ENCODE results near the gene AIRE.

DNA sequence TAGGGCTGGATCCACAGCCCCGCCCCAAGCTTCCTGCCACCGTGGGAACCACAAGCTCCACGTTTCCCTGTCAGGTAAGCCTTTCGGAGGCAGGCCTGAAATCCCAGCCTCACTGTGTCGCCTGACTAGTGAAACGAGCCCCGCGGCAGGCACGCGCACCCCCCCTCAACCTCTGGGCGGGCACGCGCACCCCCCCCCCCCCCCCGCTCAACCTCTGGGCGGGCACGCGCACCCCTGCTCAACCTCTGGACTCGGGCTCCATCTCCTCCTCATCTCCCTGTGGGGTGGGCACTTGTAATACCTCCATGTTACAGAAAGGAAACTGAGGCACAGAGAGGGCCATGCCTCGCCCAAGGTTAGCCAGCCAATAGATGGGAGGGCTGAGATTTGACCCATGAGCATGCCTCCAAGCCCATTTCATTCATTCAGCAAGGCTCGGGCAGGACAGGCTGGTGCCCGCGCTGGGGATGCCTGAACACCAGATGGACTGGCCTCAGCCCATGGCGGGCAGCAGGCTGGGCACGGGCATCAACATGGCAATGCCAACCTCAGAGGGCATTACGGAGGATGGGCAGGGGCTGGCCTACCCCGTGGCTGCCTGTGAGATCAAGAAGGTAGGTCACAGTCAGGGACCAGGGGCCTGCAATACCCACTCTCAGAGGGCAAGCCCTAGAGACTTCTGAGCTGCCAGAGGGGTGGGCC, 48.8 kb downstream of the AIRE start:
- TF ChIP-seq, protein P1, sequence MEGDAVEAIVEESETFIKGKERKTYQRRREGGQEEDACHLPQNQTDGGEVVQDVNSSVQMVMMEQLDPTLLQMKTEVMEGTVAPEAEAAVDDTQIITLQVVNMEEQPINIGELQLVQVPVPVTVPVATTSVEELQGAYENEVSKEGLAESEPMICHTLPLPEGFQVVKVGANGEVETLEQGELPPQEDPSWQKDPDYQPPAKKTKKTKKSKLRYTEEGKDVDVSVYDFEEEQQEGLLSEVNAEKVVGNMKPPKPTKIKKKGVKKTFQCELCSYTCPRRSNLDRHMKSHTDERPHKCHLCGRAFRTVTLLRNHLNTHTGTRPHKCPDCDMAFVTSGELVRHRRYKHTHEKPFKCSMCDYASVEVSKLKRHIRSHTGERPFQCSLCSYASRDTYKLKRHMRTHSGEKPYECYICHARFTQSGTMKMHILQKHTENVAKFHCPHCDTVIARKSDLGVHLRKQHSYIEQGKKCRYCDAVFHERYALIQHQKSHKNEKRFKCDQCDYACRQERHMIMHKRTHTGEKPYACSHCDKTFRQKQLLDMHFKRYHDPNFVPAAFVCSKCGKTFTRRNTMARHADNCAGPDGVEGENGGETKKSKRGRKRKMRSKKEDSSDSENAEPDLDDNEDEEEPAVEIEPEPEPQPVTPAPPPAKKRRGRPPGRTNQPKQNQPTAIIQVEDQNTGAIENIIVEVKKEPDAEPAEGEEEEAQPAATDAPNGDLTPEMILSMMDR (IDR thresholded peaks at IDR 0.05): no peak
- TF ChIP-seq POLR2A (IDR thresholded peaks at IDR 0.05): no peak
- no peak for TF ChIP-seq POLR2AphosphoS5 (IDR thresholded peaks at IDR 0.05; ENCODE audit: insufficient read depth in 1 of 2, low read depth in 1 of 2)
